Endothelial cell of umbilical vein (primary cell): Measurements from ENCODE around the gene THEM5. TPM values are rescaled to one million over a fixed set of nuclear protein-coding genes. Genes with fewer than 3 reads are reported as not detected.

Source experiments
- BruUV-seq: library from RNA; stranded (reverse); fragments of 400-500 nt; replicated peaks from 2 replicates; lab custom pipeline; 2021; lab: Mats Ljungman, UMichigan
- CTCF ChIA-PET: fragments of 300-600, 350-600 bp; sonication (Branson Sonifier 250); formaldehyde crosslinking; loops from one replicate; lab custom pipeline; 2021; ENCODE audit warnings: antibody characterized with exemption, inconsistent platforms; lab: Charles Lee
- POLR2A ChIA-PET: fragments of 300-600, 350-600 bp; sonication (Branson Sonifier 250); formaldehyde crosslinking; loops from one replicate; lab custom pipeline; 2021; ENCODE audit warnings: antibody characterized with exemption, inconsistent platforms; lab: Charles Lee
- DNase-seq: peaks from one replicate; pipeline ENCODE4 v3.0.0-alpha.2; 2011; ENCODE audit warnings: low read depth, low spot score
- FAIRE-seq: peaks from 2 replicates; lab custom pipeline; 2011; peaks lifted over from hg19 to GRCh38; lab: Jason Lieb, UNC
- H2AFZ ChIP-seq: 2 replicates; pipeline ENCODE4 v1.6.0; 2012; ENCODE audit warnings: low read depth, low read length, control low read depth, inconsistent platforms
- H3K27ac ChIP-seq: 2 replicates; pipeline ENCODE4 v1.5.1; 2011; ENCODE audit warnings: low read depth, mild to moderate bottlenecking, control low read depth, low read length, moderate library complexity; ENCODE audit not compliant: insufficient read depth
- H3K27me3 ChIP-seq, 2 experiments: 2 replicates each; pipeline versions ENCODE4 v1.6.0 to v1.6.1; 2011; ENCODE audit warnings: low read length in 2 of 2, mixed read lengths in 1 of 2; ENCODE audit not compliant: control insufficient read depth in 2 of 2, insufficient read depth in 2 of 2
- H3K36me3 ChIP-seq, 2 experiments: 2 replicates in 1 of 2; 3 replicates in 1 of 2; pipeline ENCODE4 v1.5.1; 2011; ENCODE audit warnings: low read length in 2 of 2, mild to moderate bottlenecking in 1 of 2, moderate library complexity in 1 of 2; ENCODE audit not compliant: control insufficient read depth in 2 of 2, insufficient read depth in 2 of 2; ENCODE audit errors: extremely low read depth in 1 of 2
- H3K4me1 ChIP-seq: 3 replicates; pipeline ENCODE4 v1.5.1; 2011; ENCODE audit warnings: mild to moderate bottlenecking, low read length; ENCODE audit not compliant: control insufficient read depth, insufficient read depth; ENCODE audit errors: extremely low read depth
- H3K4me2 ChIP-seq: 2 replicates; pipeline ENCODE4 v1.6.1; 2011; ENCODE audit warnings: low read length, control low read depth, mixed read lengths; ENCODE audit not compliant: insufficient read depth
- H3K4me3 ChIP-seq, 3 experiments: fragments of 200-600 bp in 1 of 3; sonication (generic), shearing (Covaris generic) in 1 of 3; replicated peaks in 1 of 3; 2 replicates each; pipeline ENCODE4 v1.5.1; 2011 to 2016; ENCODE audit warnings: control low read depth in 3 of 3, low read length in 3 of 3, mild to moderate bottlenecking in 2 of 3, inconsistent platforms in 1 of 3, low read depth in 1 of 3, moderate library complexity in 1 of 3; ENCODE audit not compliant: insufficient read depth in 1 of 3
- H3K79me2 ChIP-seq: 2 replicates; pipeline ENCODE4 v1.6.0; 2012; ENCODE audit warnings: low read length, inconsistent platforms; ENCODE audit not compliant: control insufficient read depth, insufficient read depth
- H3K9ac ChIP-seq: replicated peaks from 2 replicates; pipeline ENCODE3; 2011; ENCODE audit warnings: low read length, control low read depth; ENCODE audit not compliant: insufficient read depth; ENCODE audit errors: extremely low read depth
- H3K9me1 ChIP-seq: replicated peaks from 3 replicates; pipeline ENCODE4 v1.6.0; 2011; ENCODE audit warnings: mild to moderate bottlenecking, low read length; ENCODE audit not compliant: control insufficient read depth, insufficient read depth; ENCODE audit errors: extremely low read depth
- H3K9me3 ChIP-seq: replicated peaks from 2 replicates; pipeline ENCODE4 v1.5.1; 2012; ENCODE audit warnings: low read length, inconsistent platforms; ENCODE audit not compliant: control insufficient read depth, insufficient read depth
- H4K20me1 ChIP-seq: replicated peaks from 2 replicates; pipeline ENCODE3; 2011; ENCODE audit warnings: mild to moderate bottlenecking, low read length; ENCODE audit not compliant: control insufficient read depth, insufficient read depth; ENCODE audit errors: extremely low read depth
- EZH2 ChIP-seq: IDR thresholded peaks from 2 replicates; pipeline ENCODE4 v1.6.1; 2012; ENCODE audit warnings: borderline replicate concordance, low read depth, mild to moderate bottlenecking, moderate library complexity, low read length, inconsistent platforms; ENCODE audit not compliant: severe bottlenecking
- FOS ChIP-seq: IDR thresholded peaks from 2 replicates; pipeline ENCODE4 v1.6.1; 2011; ENCODE audit warnings: mild to moderate bottlenecking, low read length, moderate library complexity, borderline replicate concordance; ENCODE audit not compliant: insufficient read depth
- GATA2 ChIP-seq: IDR thresholded peaks from 2 replicates; pipeline ENCODE4 v1.7.0; 2011; ENCODE audit warnings: low read depth, mild to moderate bottlenecking, moderate library complexity, mixed read lengths, low read length; ENCODE audit not compliant: insufficient read length, insufficient read depth
- JUN ChIP-seq: IDR thresholded peaks from 2 replicates; pipeline ENCODE4 v1.6.1; 2011; ENCODE audit warnings: borderline replicate concordance, low read depth; ENCODE audit not compliant: insufficient read length, insufficient read depth
- MYC ChIP-seq: IDR thresholded peaks from one replicate; pipeline ENCODE4 v1.6.1; 2011; ENCODE audit warnings: mild to moderate bottlenecking, low read depth, low read length
- POLR2A ChIP-seq: IDR thresholded peaks from 2 replicates; pipeline ENCODE4 v1.6.1; 2012; ENCODE audit warnings: low read depth, mild to moderate bottlenecking, control low read depth, low read length
- POLR2AphosphoS5 ChIP-seq: IDR thresholded peaks from 2 replicates; pipeline ENCODE4 v1.6.1; 2012; ENCODE audit warnings: low read depth, mild to moderate bottlenecking, control low read depth, low read length, moderate library complexity; ENCODE audit not compliant: insufficient read depth
- dilution Hi-C: fragments of 300-500 bp; cut with MboI; formaldehyde crosslinking; loops from one replicate; pipeline ENCODE4 v1.15.0; 2019; ENCODE audit warnings: low sequenced_read_pairs; ENCODE audit not compliant: extremely low pct_ligation_motif_present
- intact Hi-C: fragments of 100-400 bp; cut with micrococcal nuclease; formaldehyde crosslinking; loops from one replicate; pipeline ENCODE4 v1.10.0; 2022
- polyA plus RNA-seq, 4 experiments: library from polyadenylated mRNA; depleted of rRNA in 3 of 4; stranded (reverse) in 3 of 4; unstranded in 1 of 4; fragments of >200 nt; gene quantifications; 2 replicates each; pipeline versions ENCODE4 v1.2.1 to v1.2.3, GENCODE V29; 2011 to 2012; ENCODE audit warnings: missing spikeins in 1 of 4
- total RNA-seq: library from RNA; stranded (reverse); gene quantifications from 2 replicates; pipeline ENCODE4 v1.2.3, GENCODE V29; 2021
- TF ChIP-seq, protein P1 (sequence below), 2 donors: IDR thresholded peaks; 1 replicate in 1 of 2; 2 replicates in 1 of 2; pipeline ENCODE4 v1.5.1; 2011; ENCODE audit warnings: low read length in 2 of 2, mild to moderate bottlenecking in 2 of 2, moderate library complexity in 2 of 2, control low read depth in 1 of 2, inconsistent platforms in 1 of 2, low read depth in 1 of 2; ENCODE audit not compliant: insufficient read depth in 1 of 2; ENCODE audit errors: extremely low read depth in 1 of 2
- TF ChIP-seq, protein P2 (sequence below): IDR thresholded peaks from 2 replicates; pipeline ENCODE4 v1.6.1; 2011; ENCODE audit not compliant: insufficient read depth, insufficient read length

Gene THEM5
- total and polyA plus RNA-seq, 2 donors (not counting 3 experiments of a cell fraction or from before 2014, with no cell fraction given) = not detected

DNA sequence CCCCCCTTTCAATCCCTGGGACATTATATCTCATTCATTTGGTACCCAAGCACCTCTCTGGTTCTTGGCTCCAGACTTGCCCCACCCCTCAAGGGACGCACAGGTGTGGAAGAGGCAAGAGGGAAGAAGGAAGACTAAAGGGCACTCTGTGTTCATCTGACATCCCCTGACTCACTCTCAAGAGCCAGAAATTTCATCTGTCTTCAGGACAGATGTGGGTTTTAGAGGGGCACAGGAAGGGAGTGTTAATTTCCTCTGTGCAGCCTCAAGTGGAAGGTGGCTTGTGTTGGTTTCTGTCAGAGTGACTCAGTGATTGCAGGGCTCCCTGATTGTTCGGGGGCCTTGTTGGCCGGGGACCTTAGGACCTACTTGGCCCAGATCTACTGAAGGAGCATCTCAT is 16.3 kb downstream of the THEM5 start:
- no peaks in the 10 kb centered on the region for H3K79me2 ChIP-seq
- H4K20me1 ChIP-seq = no peaks in the 10 kb centered on the region
- no peaks in the 10 kb centered on the region for H3K9me3 ChIP-seq
- dilution Hi-C loops = no loop called here
- CTCF ChIA-PET = interaction anchor here (0.6 to 2.3 kb wide), 35 partner anchors 9 to 536 kb away, joined by 3 to 17 read pairs (median 5); partner anchors contain the start of genes CGN, MRPL9 and TDRKH
- no peak overlapping the region for H3K9ac ChIP-seq
- H3K27me3 ChIP-seq = peaks cover 7 to 9% of the 10 kb centered on the region in 2 experiments
- peaks cover 12% of the 10 kb centered on the region for H3K4me1 ChIP-seq
- intact Hi-C loops = loop anchor here (5.0 kb wide), 2 partner anchors 490 to 535 kb away; partner anchors contain the start of gene RFX5
- FAIRE-seq (no peak), DNase-seq (no peak)
- POLR2A ChIA-PET = no interaction called here
- H2AFZ ChIP-seq = no peak overlapping the region
- no peaks in the 10 kb centered on the region for H3K36me3 ChIP-seq
- TF ChIP-seq POLR2AphosphoS5 = no peak
- peak; percentile 20 for TF ChIP-seq FOS
- no TSS peak for BruUV-seq
- no peak overlapping the region for H3K4me3 ChIP-seq
- H3K4me2 ChIP-seq = no peak overlapping the region
- H3K27ac ChIP-seq = no peak overlapping the region
- no peaks in the 10 kb centered on the region for H3K9me1 ChIP-seq

DNA sequence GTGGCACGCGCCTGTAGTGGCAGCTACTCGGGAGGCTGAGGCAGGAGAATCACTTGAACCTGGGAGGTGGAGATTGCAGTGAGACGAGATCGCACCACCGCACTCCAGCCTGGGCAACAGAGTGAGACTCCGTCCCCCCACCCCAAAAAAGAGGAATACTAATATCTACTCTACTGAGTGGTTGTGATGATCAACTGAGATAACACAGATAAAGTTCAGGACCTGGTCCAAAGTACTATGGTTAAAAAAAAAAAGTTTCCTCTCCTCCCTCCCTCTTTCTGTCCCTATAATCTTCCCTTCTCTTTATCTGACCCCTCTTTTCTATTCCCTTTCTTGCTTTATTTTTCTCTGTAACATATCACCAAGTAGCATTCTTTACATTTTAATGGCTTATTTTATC is 17.9 kb downstream of the THEM5 start:
- H3K27ac ChIP-seq = no peak overlapping the region
- peaks cover 6% of the 10 kb centered on the region for H3K4me1 ChIP-seq
- no peak overlapping the region for H2AFZ ChIP-seq
- ChIA-PET CTCF (interaction anchor here (0.7 to 2.3 kb wide), 12 partner anchors 15 to 584 kb away, joined by 3 to 17 read pairs (median 8); partner anchors contain the start of gene TDRKH), POLR2A (no interaction called here)
- dilution Hi-C loops = no loop called here
- DNase-seq (no peak), FAIRE-seq (no peak)
- H3K4me3 ChIP-seq = no peak overlapping the region
- TF ChIP-seq GATA2 (no peak), POLR2AphosphoS5 (no peak), MYC (no peak), FOS (no peak), POLR2A (no peak), JUN (no peak), EZH2 (no peak)
- TF ChIP-seq, protein P1, sequence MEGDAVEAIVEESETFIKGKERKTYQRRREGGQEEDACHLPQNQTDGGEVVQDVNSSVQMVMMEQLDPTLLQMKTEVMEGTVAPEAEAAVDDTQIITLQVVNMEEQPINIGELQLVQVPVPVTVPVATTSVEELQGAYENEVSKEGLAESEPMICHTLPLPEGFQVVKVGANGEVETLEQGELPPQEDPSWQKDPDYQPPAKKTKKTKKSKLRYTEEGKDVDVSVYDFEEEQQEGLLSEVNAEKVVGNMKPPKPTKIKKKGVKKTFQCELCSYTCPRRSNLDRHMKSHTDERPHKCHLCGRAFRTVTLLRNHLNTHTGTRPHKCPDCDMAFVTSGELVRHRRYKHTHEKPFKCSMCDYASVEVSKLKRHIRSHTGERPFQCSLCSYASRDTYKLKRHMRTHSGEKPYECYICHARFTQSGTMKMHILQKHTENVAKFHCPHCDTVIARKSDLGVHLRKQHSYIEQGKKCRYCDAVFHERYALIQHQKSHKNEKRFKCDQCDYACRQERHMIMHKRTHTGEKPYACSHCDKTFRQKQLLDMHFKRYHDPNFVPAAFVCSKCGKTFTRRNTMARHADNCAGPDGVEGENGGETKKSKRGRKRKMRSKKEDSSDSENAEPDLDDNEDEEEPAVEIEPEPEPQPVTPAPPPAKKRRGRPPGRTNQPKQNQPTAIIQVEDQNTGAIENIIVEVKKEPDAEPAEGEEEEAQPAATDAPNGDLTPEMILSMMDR (IDR thresholded peaks at IDR 0.05; ENCODE audit: extremely low read depth in 1 of 2, insufficient read depth in 1 of 2, low read depth in 1 of 2, low read length in 2 of 2) = no peak
- TF ChIP-seq, protein P2, sequence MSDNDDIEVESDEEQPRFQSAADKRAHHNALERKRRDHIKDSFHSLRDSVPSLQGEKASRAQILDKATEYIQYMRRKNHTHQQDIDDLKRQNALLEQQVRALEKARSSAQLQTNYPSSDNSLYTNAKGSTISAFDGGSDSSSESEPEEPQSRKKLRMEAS = no peak
- H3K9me3 ChIP-seq = no peaks in the 10 kb centered on the region
- H3K27me3 ChIP-seq = peaks cover 7 to 9% of the 10 kb centered on the region in 2 experiments
- H3K36me3 ChIP-seq = no peaks in the 10 kb centered on the region
- no peak overlapping the region for H3K4me2 ChIP-seq
- no peaks in the 10 kb centered on the region for H3K9me1 ChIP-seq
- no TSS peak for BruUV-seq
- H3K79me2 ChIP-seq = no peaks in the 10 kb centered on the region
- no peaks in the 10 kb centered on the region for H4K20me1 ChIP-seq
- intact Hi-C loops = loop anchor here (5.0 kb wide), 2 partner anchors 488 to 533 kb away; partner anchors contain the start of gene RFX5
- H3K9ac ChIP-seq = no peak overlapping the region
